GM12875 (cell line): Measurements from ENCODE around the gene PGAP3.

Source experiments
- H3K4me3 ChIP-seq: one replicate; pipeline ENCODE4 v1.5.1; 2011; ENCODE audit warnings: low read depth, low read length, control low read depth
- CTCF ChIP-seq: IDR thresholded peaks from 2 replicates; pipeline ENCODE4 v1.5.1; 2011; ENCODE audit warnings: low read depth, mild to moderate bottlenecking, control low read depth, inconsistent platforms, low read length, moderate library complexity, borderline replicate concordance; ENCODE audit not compliant: insufficient read depth

The PGAP3 gene

GRCh38 chr17:39629494-39629880, 58.4 kb downstream of the PGAP3 start:
- TF ChIP-seq CTCF: no peak

GRCh38 chr17:39628655-39629493, 59.0 kb downstream of the PGAP3 start:
- no peak overlapping the region for H3K4me3 ChIP-seq
- no peak for TF ChIP-seq CTCF

More at GRCh38 chr17:39629494-39629880, 58.4 kb downstream of the PGAP3 start:
- no peak overlapping the region for H3K4me3 ChIP-seq

DNA sequence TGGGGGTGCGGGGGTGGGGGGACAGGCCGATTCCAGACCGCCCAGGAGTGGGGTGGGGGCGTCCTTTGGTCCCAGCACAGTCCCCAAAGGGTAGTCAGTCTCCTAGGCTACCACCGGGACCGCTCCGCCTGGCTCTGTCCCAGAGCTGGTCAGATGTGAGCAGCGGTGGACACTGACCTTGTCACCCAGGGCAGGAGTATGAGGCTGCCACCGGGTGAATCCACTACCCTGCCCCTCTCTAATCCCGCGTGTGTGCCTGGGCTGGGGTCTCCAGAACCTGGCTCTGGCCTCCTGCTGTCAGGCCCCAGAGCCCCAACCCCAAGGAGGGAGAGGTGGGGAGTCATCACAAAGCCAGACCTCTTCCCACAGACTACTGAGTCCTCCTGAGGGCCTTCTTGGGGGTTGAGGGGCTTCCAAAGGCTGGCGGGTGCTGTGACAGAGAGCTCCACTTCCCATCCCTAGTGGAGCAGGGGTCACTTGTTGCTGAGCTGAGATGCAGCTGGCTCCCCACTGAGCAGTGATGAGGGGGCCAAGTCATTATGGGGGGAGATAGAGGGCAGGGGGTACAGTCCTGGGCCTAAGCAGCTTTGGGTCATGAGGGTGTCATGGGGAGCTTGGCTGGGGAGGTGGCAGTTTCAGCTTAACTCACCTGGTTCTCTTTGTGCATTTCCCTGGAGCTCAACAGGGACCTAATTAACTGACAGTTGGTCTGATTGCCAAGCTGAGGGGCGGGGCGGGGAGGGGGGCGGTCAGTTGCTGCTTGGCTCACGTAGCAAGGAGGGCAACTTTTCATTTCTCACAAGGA, 59.9 kb downstream of the PGAP3 start:
- no peak for TF ChIP-seq CTCF
- H3K4me3 ChIP-seq: no peak overlapping the region

- no peak for TF ChIP-seq CTCF
- H3K4me3 ChIP-seq: no peak overlapping the region
These were observed 60.7 kb downstream of the PGAP3 start for GRCh38 chr17:39627047-39627711.

DNA sequence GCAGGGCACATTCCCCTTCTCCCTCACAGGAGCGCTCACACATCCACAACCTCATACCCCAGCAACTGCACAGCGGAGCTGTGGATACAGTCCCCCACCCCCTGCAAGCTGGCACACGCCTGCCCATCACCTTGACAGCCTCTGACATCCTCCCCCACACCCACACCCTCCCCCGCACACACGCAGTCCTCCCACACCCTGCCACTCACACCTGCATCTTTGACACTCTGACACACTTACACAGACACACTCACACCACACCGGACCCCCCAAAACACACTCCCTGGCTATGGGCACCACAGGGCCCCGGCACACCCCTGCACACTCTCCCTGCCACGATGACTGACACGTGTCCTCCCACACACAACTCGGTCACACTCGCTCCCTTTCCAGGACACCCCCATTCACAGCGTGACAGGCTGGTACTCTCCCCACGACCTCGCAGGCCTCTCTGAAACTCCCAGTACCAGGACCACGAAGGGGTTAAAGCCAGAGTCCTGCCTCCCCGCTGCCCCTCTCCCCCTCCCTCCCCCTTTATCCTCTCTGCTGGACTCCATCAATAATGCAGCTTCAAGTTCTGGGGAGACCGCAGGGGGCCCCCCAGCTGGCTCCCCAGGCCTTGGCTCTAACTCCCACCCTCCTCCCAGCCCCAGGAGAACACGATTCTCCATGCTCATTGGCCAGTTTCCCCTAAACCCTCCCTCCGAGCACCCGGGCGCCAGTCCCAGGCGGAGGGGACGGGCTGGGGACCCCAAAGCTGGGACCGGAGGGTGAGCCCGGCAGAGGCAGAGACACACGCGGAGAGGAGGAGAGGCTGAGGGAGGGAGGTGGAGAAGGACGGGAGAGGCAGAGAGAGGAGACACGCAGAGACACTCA, 61.4 kb downstream of the PGAP3 start, which contains the start of gene PPP1R1B:
Gene PPP1R1B (plus strand): TSS at position 782 of the 876 bp plus-strand sequence. CDS start 441 bp downstream, outside the sequence.
- H3K4me3 ChIP-seq: no peak within 1 kb of the TSS
- no peak for TF ChIP-seq CTCF

DNA sequence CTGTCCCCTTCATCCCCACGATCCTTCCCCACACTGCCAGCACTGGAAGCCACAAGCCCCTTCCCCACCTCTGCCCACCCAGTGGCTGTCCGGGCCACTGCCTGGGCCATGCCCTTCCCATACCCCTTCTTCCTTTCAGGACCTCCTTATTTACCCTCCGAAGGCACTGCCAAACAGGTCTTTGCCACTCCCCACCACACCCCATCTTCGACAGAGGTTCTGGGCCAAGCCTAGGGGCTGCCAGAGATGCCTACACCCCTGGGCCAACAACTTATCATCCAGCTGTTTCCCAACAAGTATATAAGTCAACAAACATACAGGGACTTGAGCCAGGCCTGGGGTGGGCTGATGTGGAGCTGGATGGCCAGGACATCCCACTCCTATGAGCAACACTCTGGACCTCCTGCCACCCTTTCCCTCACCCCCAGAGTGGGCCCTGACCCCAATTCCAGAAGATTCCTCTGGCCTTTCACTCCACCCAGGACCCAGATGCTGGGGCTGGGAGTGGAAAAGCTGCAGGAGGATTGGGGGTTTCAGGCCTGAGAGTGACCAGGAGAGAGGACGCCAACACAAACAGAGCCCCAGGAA, 62.6 kb downstream of the PGAP3 start:
- TF ChIP-seq CTCF: no peak
- no peak overlapping the region for H3K4me3 ChIP-seq
